ENCODE data around the gene NEK8.
"Not testable (repeated sequence)": the region's sequence is repeated elsewhere in the genome, so short reads cannot be mapped to it uniquely, and the experiment has no call there.

Gene NEK8

GRCh38 chr17:28734712-28735241 is 6.2 kb downstream of the NEK8 start:
- H3K4me1 ChIP-seq (ENCODE audit: control insufficient read depth, insufficient read depth, low read length): no peaks in the 10 kb centered on the region
- peaks cover 6% of the 10 kb centered on the region for H3K36me3 ChIP-seq (ENCODE audit: control insufficient read depth, insufficient read depth, low read length)
- H3K4me3 ChIP-seq (ENCODE audit: low read depth, low read length): no peak overlapping the region
- H3K27me3 ChIP-seq (ENCODE audit: control insufficient read depth, insufficient read depth, low read length): no peaks in the 10 kb centered on the region
- no peaks in the 10 kb centered on the region for H3K9me3 ChIP-seq (ENCODE audit: control insufficient read depth, insufficient read depth, low read length)
- peak overlapping the region; percentile 26 for H3K9ac ChIP-seq (ENCODE audit: low read depth, low read length)

DNA sequence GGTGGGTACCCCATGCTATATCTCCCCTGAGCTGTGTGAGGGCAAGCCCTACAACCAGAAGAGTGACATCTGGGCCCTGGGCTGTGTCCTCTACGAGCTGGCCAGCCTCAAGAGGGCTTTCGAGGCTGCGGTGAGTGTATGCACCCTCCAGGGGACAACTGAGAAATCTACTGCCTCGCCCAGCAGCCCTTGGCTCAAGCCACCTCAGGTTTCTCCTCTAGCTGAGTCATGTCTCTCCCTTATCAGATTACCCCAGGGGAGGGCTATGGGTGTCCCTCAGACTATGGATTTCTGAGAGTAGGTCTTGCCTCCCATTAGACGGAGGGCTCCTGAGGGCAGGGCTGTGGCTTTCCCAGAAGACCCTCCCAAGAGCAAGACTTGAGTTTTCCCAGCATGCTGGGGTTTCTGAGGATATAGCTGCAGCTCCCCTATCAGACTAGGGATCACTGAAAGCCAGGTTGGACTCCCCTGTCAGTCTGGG is 6.7 kb downstream of the NEK8 start:
- no peaks in the 10 kb centered on the region for H3K9me3 ChIP-seq (ENCODE audit: control insufficient read depth, insufficient read depth, low read length)
- H3K4me1 ChIP-seq (ENCODE audit: control insufficient read depth, insufficient read depth, low read length): no peaks in the 10 kb centered on the region
- no peaks in the 10 kb centered on the region for H3K27me3 ChIP-seq (ENCODE audit: control insufficient read depth, insufficient read depth, low read length)
- H3K9ac ChIP-seq (ENCODE audit: low read depth, low read length): peak overlapping the region; percentile 26
- H3K4me3 ChIP-seq (ENCODE audit: low read depth, low read length): no peak overlapping the region
- H3K36me3 ChIP-seq (ENCODE audit: control insufficient read depth, insufficient read depth, low read length): peaks cover 6% of the 10 kb centered on the region

DNA sequence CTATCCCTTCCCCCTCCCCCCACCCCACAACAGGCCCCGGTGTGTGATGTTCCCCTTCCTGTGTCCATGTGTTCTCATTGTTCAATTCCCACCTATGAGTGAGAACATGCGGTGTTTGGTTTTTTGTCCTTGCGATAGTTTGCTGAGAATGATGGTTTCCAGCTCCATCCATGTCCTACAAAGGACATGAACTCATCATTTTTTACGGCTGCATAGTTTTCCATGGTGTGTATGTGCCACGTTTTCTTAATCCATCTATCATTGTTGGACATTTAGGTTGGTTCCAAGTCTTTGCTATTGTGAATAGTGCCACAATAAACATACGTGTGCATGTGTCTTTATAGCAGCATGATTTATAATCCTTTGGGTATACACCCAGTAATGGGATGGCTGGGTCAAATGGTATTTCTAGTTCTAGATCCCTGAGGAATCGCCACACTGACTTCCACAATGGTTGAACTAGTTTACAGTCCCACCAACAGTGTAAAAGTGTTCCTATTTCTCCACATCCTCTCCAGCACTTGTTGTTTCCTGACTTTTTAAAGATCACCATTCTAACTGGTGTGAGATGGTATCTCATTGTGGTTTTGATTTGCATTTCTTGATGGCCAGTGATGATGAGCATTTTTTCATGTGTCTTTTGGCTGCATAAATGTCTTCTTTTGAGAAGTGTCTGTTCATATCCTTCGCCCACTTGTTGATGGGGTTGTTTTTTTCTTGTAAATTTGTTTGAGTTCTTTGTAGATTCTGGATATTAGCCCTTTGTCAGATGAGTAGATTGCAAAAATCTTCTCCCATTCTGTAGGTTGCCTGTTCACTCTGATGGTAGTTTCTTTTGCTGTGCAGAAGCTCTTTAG is 7.6 kb downstream of the NEK8 start:
- H3K9ac ChIP-seq (ENCODE audit: low read depth, low read length); H3K9me3 ChIP-seq (ENCODE audit: control insufficient read depth, insufficient read depth, low read length); H3K27me3 ChIP-seq (ENCODE audit: control insufficient read depth, insufficient read depth, low read length); H3K4me1 ChIP-seq (ENCODE audit: control insufficient read depth, insufficient read depth, low read length); H3K4me3 ChIP-seq (ENCODE audit: low read depth, low read length): not testable (repeated sequence)
- H3K36me3 ChIP-seq (ENCODE audit: control insufficient read depth, insufficient read depth, low read length): peaks cover 11% of the 10 kb centered on the region

DNA sequence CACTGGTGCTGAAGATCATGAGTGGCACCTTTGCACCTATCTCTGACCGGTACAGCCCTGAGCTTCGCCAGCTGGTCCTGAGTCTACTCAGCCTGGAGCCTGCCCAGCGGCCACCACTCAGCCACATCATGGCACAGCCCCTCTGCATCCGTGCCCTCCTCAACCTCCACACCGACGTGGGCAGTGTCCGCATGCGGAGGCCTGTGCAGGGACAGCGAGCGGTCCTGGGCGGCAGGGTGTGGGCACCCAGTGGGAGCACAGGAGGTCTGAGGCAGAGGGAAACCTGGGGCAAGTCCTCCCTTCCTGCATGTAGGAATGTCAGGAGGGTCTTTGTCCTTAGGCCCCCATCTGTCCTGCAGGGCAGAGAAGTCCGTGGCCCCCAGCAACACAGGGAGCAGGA is 8.7 kb downstream of the NEK8 start:
- H3K27me3 ChIP-seq (ENCODE audit: control insufficient read depth, insufficient read depth, low read length): no peaks in the 10 kb centered on the region
- H3K9ac ChIP-seq (ENCODE audit: low read depth, low read length): no peak overlapping the region
- no peaks in the 10 kb centered on the region for H3K9me3 ChIP-seq (ENCODE audit: control insufficient read depth, insufficient read depth, low read length)
- no peak overlapping the region for H3K4me3 ChIP-seq (ENCODE audit: low read depth, low read length)
- H3K36me3 ChIP-seq (ENCODE audit: control insufficient read depth, insufficient read depth, low read length): peaks cover 16% of the 10 kb centered on the region
- no peaks in the 10 kb centered on the region for H3K4me1 ChIP-seq (ENCODE audit: control insufficient read depth, insufficient read depth, low read length)

GRCh38 chr17:28737770-28738679 is 9.4 kb downstream of the NEK8 start:
- Histone ChIP-seq H3K36me3 (ENCODE audit: control insufficient read depth, insufficient read depth, low read length) (peaks cover 16% of the 10 kb centered on the region), H3K4me3 (ENCODE audit: low read depth, low read length) (no peak overlapping the region), H3K9ac (ENCODE audit: low read depth, low read length) (no peak overlapping the region), H3K27me3 (ENCODE audit: control insufficient read depth, insufficient read depth, low read length) (no peaks in the 10 kb centered on the region), H3K4me1 (ENCODE audit: control insufficient read depth, insufficient read depth, low read length) (no peaks in the 10 kb centered on the region), H3K9me3 (ENCODE audit: control insufficient read depth, insufficient read depth, low read length) (no peaks in the 10 kb centered on the region)

DNA sequence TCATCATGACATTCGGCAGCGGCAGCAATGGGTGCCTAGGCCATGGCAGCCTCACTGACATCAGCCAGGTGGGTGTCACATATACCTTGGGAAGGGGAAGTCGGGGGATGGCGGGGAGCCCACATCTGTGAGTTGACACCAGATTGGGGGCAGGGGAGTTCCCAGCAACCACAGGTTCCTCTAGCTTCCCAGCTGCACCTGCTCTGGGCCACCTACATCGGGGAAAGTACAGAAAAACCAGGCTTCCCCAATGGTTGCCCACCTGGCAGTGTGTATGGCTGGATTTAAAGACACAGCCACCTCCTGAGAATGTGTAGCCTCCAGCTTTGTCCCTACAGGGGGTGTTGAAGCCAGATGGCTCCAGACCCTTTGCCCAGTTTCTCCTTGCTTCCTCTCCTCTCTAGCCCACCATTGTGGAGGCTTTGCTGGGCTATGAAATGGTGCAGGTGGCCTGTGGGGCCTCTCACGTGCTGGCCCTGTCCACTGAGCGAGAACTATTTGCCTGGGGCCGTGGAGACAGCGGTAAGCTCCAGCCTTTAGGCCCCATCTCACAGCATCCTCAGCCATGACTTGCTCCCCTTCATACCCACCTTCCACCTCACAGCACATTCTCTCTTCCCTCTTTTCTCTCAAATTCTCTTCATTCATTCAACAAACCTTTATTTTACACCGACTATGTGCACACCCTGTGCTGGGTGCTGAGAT is 10.2 kb downstream of the NEK8 start:
- H3K4me1 ChIP-seq (ENCODE audit: control insufficient read depth, insufficient read depth, low read length): no peaks in the 10 kb centered on the region

GRCh38 chr17:28740406-28741357 is 12.1 kb downstream of the NEK8 start:
- H3K4me3 ChIP-seq (ENCODE audit: low read depth, low read length): no peak overlapping the region
- H3K4me1 ChIP-seq (ENCODE audit: control insufficient read depth, insufficient read depth, low read length): peaks cover under 1% of the 10 kb centered on the region
- H3K9me3 ChIP-seq (ENCODE audit: control insufficient read depth, insufficient read depth, low read length): no peaks in the 10 kb centered on the region
- H3K27me3 ChIP-seq (ENCODE audit: control insufficient read depth, insufficient read depth, low read length): no peaks in the 10 kb centered on the region
- H3K36me3 ChIP-seq (ENCODE audit: control insufficient read depth, insufficient read depth, low read length): peaks cover 16% of the 10 kb centered on the region
- no peak overlapping the region for H3K9ac ChIP-seq (ENCODE audit: low read depth, low read length)

More for the DNA sequence above, 10.2 kb downstream of the NEK8 start:
- H3K27me3 ChIP-seq (ENCODE audit: control insufficient read depth, insufficient read depth, low read length): no peaks in the 10 kb centered on the region
- H3K36me3 ChIP-seq (ENCODE audit: control insufficient read depth, insufficient read depth, low read length): peaks cover 16% of the 10 kb centered on the region
- no peaks in the 10 kb centered on the region for H3K9me3 ChIP-seq (ENCODE audit: control insufficient read depth, insufficient read depth, low read length)
- H3K4me3 ChIP-seq (ENCODE audit: low read depth, low read length): no peak overlapping the region
- no peak overlapping the region for H3K9ac ChIP-seq (ENCODE audit: low read depth, low read length)

DNA sequence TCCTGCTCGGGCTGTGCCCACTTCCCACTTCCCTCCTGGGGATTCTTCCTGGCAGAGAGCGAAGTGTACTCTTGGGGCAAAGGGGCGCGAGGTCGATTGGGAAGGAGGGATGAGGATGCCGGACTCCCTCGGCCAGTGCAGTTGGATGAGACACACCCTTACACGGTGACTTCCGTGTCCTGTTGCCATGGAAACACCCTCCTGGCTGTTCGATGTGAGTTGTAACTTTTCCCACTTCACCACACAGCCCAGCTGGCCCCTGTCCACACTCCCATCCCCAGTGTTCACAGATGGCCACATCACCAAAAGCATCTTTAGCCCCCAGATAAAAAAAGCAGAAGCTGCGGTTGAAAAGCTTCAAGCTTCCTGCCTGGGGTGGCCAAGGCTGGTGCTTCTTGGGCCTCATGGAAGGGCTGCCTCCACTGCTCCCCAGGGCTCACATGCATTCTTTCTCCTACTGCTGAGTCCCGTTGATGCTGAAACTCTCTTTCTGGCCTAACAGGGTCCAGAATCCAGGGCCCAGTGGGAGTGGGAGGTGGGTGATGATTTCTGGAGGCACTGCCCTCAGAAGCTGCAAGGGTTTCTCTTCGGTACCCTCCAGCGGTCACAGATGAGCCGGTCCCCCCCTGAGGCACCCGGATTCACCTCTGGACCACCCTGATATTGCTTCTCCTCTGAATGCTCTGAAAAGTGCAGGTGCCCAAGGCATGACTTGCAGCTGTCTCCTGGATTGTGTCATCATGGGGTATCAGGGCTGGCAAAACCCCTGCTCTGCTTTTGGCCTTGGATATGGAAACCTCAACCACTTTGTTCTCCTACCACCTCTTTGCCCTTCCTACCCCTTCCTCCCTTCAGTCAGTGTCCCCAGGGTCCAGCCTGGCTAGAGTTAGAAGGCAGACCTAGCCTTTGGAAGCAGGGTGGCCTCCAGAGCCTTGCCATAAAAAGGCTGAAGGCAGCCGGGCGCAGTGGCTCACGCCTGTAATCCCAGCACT is 13.1 kb downstream of the NEK8 start:
- Histone ChIP-seq H3K9ac (ENCODE audit: low read depth, low read length) (no peak overlapping the region), H3K4me3 (ENCODE audit: low read depth, low read length) (no peak overlapping the region), H3K4me1 (ENCODE audit: control insufficient read depth, insufficient read depth, low read length) (peaks cover 9% of the 10 kb centered on the region), H3K9me3 (ENCODE audit: control insufficient read depth, insufficient read depth, low read length) (no peaks in the 10 kb centered on the region), H3K36me3 (ENCODE audit: control insufficient read depth, insufficient read depth, low read length) (peaks cover 16% of the 10 kb centered on the region), H3K27me3 (ENCODE audit: control insufficient read depth, insufficient read depth, low read length) (no peaks in the 10 kb centered on the region)

DNA sequence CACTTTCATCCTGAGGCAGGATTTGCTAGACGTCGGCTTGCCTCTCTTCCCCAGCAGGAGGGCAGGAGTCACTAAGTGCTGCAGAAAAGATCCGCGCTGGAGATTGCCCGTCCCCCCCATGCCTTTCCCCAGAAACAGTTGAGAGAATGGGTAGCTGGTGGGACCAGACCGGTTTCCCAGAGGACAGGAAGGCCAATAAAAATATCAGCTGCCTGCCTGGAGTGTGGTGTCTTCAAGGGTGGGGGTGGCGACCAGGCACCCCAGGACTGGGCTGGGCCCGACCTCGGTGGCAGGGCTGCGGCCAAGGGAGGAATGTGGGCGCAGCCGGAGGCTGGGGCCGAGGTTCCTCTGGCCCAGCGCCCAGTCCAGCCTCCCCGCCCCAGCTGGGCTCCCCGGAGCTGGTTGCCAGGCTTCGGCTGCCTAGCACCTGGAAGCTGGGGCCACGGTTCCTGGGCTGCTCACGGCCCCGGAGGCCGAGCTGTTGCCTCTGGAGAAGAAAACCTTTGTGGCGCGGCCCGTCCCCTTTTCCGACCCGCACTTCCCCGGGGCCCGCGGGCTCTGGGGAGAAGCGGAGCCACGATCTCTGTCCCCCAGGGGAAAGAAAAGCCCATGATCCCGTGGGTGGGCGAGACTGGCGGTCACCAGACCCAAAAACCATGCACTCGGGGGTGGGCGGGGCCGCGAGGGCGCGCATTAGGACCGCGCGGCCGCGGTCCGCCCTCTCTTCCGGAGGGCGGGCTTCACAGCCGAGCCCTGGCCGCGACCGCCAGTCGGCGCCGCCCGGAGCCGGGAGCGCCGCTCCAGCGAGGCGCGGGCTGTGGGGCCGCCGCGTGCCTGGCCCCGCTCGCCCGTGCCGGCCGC is 14.9 kb downstream of the NEK8 start, which contains the start of gene TRAF4:
TRAF4 (plus strand) TSS at position 769 of the 861 bp plus-strand sequence. CDS start 102 bp downstream, outside the sequence.
- Histone ChIP-seq H3K4me1 (ENCODE audit: control insufficient read depth, insufficient read depth, low read length) (peaks cover 16% of the 10 kb centered on the region), H3K9ac (ENCODE audit: low read depth, low read length) (peak within 1 kb of the TSS; percentile 92), H3K27me3 (ENCODE audit: control insufficient read depth, insufficient read depth, low read length) (no peaks in the 10 kb centered on the region), H3K4me3 (ENCODE audit: low read depth, low read length) (peak within 1 kb of the TSS; percentile 93), H3K36me3 (ENCODE audit: control insufficient read depth, insufficient read depth, low read length) (peaks cover 27% of the 10 kb centered on the region), H3K9me3 (ENCODE audit: control insufficient read depth, insufficient read depth, low read length) (no peaks in the 10 kb centered on the region)

All from iPS-15b (cell line).